Skin of body (tissue), 2 donors: ENCODE results near the gene BCL7B. TPM values are rescaled to one million over a fixed set of nuclear protein-coding genes. Genes with fewer than 3 reads are reported as not detected.
"Not testable (repeated sequence)": the region's sequence is repeated elsewhere in the genome, so short reads cannot be mapped to it uniquely, and the experiment has no call there.

ENCODE experiments used
- DNase-seq: peaks from one replicate; lab custom pipeline; 2025; lab: John Stamatoyannopoulos, UW
- total RNA-seq: library from RNA; depleted of rRNA; stranded (reverse); fragments of >200 nt; gene quantifications from one replicate; pipeline ENCODE4 v1.2.3, GENCODE V29; 2014

BCL7B gene
- total RNA-seq, result 8.5 TPM

GRCh38 chr7:73557397-73558257 lies at the start of gene BCL7B:
TSS of gene BCL7B (minus strand) at chr7:73557690. CDS start at chr7:73557578, 112 bp downstream.
- DNase-seq, result peak; percentile 42

- DNase-seq, result no peak
These were observed 48.2 kb upstream of the BCL7B start for GRCh38 chr7:73605601-73606220.

GRCh38 chr7:73602721-73603651 lies 45.5 kb upstream of the BCL7B start:
- no peak for DNase-seq

- DNase-seq, result no peak
These were observed 42.4 kb upstream of the BCL7B start for GRCh38 chr7:73599916-73600315.

GRCh38 chr7:73599151-73599882 lies 41.8 kb upstream of the BCL7B start:
- DNase-seq, result no peak

GRCh38 chr7:73597978-73598782 lies 40.7 kb upstream of the BCL7B start:
- DNase-seq, result no peak

- no peak for DNase-seq
These were observed 38.9 kb upstream of the BCL7B start for GRCh38 chr7:73596191-73597065.

GRCh38 chr7:73595358-73595757 lies 37.9 kb upstream of the BCL7B start:
- no peak for DNase-seq

GRCh38 chr7:73593207-73594045 lies 35.9 kb upstream of the BCL7B start:
- no peak for DNase-seq

- no peak for DNase-seq
These were observed 29.4 kb upstream of the BCL7B start for GRCh38 chr7:73586911-73587310.

GRCh38 chr7:73585196-73585595 lies 27.7 kb upstream of the BCL7B start:
- no peak for DNase-seq

GRCh38 chr7:73582664-73583202 lies 25.2 kb upstream of the BCL7B start:
- no peak for DNase-seq

GRCh38 chr7:73581006-73581405 lies 23.5 kb upstream of the BCL7B start:
- not testable (repeated sequence) for DNase-seq

GRCh38 chr7:73578342-73579128 lies 21.0 kb upstream of the BCL7B start, which contains the start of gene TBL2:
TSS of gene TBL2 (minus strand) at chr7:73578579. CDS start at chr7:73578549, 30 bp downstream.
- DNase-seq, result peak; percentile 99

- no peak for DNase-seq
These were observed 20.3 kb upstream of the BCL7B start for GRCh38 chr7:73577627-73578341.

- no peak for DNase-seq
These were observed 16.3 kb upstream of the BCL7B start for GRCh38 chr7:73573791-73574190.
